GOT3 (cell line): ENCODE data around the gene UCK1.
"Not testable (repeated sequence)": the region's sequence is repeated elsewhere in the genome, so short reads cannot be mapped to it uniquely, and the experiment has no call there.

Source experiments
- DNase-seq: peaks from one replicate; lab custom pipeline; 2025; ENCODE audit warnings: mixed read lengths; lab: John Stamatoyannopoulos, UW

The UCK1 gene

GRCh38 chr9:131554087-131554842 lies 23.2 kb upstream of the UCK1 start:
- no peak for DNase-seq

DNA sequence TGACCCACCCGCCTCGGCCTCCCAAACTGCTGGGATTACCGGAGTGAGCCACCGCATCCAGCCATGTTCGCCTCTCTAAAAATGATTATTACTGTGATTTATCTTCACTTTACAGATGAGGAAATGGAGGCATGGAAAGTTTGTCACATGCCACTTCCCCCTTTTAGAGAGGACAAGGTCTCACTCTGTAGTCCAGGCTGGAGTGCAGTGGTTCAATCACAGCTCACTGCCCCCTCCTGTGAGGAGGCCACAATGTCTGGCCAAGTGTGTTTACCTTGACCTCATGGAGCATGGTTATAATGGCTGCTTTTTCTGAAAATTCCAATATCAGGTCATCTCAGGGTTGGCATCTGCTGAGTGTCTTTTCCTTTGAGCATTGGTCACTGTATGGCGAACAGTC lies 21.0 kb upstream of the UCK1 start:
- no peak for DNase-seq

DNA sequence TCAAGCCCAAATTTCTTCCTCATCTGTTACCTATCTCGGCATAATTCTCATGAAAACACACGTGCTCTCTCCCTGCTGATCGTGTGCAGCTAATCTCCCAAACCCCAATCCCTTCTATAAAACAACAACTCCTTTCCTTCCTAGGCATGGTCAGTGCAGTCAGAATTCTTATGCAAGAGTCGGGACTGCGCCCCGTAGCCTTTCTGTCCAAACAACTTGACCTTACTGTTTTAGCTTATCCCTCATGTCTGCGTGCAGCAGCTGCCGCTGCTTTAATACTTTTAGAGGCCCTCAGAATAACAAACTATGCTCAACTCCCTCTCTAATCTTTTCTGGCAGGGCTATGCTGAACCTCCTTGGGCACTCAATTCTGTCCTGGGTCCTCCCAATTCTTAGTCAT lies 19.4 kb upstream of the UCK1 start:
- not testable (repeated sequence) for DNase-seq

- not testable (repeated sequence) for DNase-seq
These were observed 18.1 kb upstream of the UCK1 start for GRCh38 chr9:131549186-131549585.

- DNase-seq: no peak
These were observed 15.4 kb upstream of the UCK1 start for GRCh38 chr9:131546336-131547084.

DNA sequence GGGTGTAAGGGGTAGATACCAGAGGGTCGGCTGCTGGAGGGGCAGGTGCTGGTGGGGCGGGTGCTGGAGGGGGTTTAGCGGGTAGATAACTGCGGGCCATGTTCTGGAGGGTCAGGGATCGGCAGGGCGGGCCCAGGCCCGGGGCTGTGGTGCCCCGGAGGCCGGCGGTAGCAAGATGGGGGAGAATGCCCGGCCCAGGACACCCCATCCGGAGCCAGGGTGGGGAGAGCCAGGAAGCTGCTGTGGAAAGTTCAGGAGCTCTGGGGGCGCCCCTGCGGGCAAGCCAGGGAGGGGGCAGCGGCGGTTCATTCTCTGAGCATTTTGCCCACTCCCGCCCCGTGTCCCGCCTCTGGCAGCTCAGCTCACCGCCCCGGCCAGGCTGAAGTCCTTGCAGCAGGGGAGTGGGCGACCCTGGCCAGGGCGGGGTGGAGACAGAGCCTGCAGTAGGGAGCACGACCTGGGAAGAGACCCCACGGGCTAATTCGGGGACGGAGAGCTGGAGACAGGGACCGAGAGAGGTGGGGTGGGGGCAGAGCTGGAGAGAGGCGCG lies 14.8 kb upstream of the UCK1 start:
- DNase-seq: no peak

- DNase-seq: no peak
These were observed 14.1 kb upstream of the UCK1 start, which contains the start of gene PRRT1B for GRCh38 chr9:131545003-131545785. PRRT1B (plus strand) TSS chr9:131545523; CDS start chr9:131545616, 93 bp downstream.

- no peak for DNase-seq
These were observed 12.1 kb upstream of the UCK1 start for GRCh38 chr9:131543141-131543540.

- no peak for DNase-seq
These were observed 8.3 kb upstream of the UCK1 start for GRCh38 chr9:131539223-131539923.

DNA sequence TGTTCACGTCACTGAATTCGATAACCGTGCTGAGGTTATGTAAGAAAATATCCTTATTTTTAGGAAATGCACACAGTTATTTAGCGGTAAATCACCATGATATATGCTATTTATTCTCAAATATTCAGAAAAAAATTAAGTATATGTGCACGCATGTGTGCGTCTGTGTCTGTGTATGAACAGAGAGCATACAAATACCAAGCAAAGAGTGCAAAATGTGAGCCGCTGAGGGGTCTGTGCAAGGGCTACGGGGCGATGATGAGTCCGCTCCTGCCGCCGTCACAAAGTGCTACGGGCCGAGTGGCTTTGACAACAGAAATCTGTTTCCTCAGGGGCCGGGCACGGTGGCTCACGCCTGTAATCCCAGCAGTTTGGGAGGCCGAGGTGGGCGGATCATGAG lies 6.9 kb upstream of the UCK1 start:
- DNase-seq: no peak

GRCh38 chr9:131534721-131535237 lies 3.7 kb upstream of the UCK1 start:
- DNase-seq: no peak

- no peak for DNase-seq
These were observed 530 bp downstream of the UCK1 start for GRCh38 chr9:131530546-131530919.

GRCh38 chr9:131529597-131530545 lies 1.2 kb downstream of the UCK1 start:
- DNase-seq: no peak

- no peak for DNase-seq
These were observed 2.1 kb downstream of the UCK1 start for GRCh38 chr9:131528886-131529505.

- no peak for DNase-seq
These were observed 2.9 kb downstream of the UCK1 start for GRCh38 chr9:131528186-131528585.

- DNase-seq: no peak
These were observed 5.2 kb downstream of the UCK1 start for GRCh38 chr9:131525643-131526565.

- no peak for DNase-seq
These were observed 6.3 kb downstream of the UCK1 start for GRCh38 chr9:131524665-131525315.
